SW480 (cell line): ENCODE measurements around the gene PRPF40B.

Experiments used
- DNase-seq: peaks from one replicate; pipeline ENCODE4 v3.0.0-alpha.2; 2016; ENCODE audit warnings: low spot score

PRPF40B gene

DNA sequence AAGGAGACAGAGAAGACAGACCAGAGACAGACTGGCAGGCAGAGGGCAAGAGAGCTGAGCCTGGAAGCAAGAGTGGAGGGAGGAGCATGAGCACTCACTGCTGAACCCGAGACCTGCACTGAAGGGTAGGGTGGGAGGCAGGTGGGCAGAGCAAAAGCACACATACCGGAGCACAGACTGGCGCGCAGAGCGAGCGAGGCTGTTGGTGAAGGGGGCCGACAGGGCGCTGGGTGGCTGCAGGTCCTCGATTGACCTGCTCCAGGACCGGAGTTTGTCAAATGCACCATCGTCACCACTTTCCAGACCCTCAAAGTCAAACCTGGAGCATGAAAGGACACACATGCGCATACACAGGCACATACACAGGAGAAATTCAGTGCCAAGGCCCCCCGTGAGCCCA is 34.9 kb downstream of the PRPF40B start:
- DNase-seq: no peak

DNA sequence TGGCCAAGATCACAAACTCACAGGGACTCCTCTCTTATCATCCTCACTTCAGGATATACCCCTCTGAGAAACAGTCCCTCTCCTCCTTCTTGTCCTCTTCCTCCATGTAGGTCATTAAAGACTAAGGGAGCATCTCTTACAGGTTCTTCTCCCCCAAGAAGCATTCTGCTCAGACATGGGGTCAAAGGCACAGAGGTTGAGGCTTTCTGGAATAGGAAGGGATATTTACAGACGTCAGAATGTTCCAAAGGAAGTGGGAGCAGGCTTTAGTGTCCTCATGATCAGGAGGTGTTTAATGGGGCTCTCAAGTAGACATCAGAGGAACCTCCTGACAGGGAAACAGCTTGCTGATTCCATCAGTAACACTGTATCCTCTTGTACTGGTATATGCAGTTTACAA is 36.4 kb downstream of the PRPF40B start:
- DNase-seq: no peak

DNA sequence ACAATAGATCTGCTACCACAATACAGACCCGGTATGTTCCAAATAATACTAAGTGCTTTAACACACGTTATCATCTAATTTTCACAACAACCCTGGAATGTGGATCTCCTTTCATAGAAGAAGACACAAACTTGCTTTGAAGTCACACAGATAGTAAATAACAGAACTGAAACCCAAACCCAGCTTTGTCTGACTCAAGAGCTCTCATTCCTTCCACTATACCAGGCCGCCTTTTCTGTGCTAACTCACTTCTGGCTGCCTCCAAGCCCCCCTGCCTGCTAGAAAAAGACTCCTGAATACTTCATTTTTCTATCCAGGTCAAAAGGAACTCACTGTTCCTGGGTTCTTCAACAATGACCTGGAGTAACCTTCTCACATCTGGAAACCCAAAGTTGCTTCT is 37.8 kb downstream of the PRPF40B start:
- DNase-seq: no peak

DNA sequence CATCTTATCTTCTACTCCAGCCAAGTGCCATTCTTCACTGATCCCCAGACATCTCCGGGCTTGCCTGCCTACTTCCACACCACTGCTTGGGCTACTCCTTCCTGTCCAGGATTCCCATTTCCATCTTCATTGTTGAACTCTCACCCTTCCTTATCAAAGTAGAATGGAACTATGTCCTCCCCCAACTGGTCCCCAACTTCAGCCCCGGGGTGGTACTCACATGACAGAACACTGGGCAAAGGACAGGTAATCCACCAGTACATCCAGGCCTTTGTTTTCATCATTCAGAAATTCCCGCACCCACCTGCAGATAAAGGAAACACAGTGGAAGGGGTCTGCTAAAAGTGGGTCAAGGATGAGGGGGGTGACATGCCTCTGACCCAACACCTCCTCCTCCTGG is 38.4 kb downstream of the PRPF40B start:
- no peak for DNase-seq

DNA sequence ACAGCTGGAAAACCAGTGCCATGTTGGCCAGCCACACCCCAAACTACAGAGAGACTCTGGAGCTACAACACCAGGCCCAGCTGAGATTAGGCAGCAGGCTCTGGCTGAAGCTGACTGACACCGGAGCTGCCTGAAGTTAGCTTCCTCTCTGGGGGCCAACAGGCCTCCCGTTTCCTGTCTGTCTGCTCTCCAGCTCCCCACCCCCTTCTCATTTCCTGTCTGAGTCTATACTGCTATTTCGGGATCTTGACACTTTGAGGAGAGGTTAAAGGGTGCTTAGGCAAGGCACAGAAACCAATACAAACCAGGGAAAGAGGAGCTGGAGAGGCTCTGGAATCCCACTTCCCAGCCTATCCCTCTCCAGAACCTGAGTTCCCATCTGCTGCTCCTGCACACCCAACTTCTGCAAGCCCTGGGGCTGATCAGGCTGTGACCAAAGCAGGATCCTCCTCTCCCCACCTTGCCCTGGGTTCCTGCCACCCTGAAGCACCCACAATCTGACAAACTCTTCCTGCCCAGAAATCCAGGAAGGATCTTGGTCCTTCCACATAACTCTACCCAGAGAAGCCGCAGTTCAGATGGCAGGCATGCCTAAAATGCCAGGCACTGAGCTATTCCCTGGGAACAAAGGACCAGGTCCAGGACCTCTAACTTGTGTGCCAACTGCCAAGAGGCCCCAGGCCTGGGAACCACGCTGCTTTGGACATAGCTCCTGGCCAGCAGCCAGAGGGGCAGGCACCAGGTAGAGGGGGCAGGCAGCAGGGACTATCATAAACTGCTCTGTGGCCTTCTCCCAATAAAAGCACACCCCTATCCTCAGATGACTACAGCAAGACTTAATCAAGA is 39.9 kb downstream of the PRPF40B start:
- peak; percentile 7 for DNase-seq

DNA sequence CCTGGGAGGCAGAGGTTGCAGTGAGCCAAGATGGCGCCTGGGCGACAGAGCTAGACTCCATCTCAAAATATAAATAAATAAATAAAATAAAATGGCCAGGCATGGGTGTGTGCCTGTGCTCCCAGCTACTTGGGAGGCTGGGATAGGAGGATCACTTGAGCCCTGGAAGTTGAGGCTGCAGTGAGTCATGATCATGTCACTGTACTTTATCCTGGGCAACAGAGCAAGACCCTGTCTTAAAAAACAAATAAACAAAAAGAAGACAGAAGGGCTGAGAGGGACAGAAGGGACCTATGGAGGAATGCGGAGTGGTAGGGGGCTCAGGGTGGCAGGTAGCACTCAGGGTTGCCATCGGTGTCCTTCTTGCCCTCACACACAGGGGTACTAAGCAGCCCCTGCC is 40.8 kb downstream of the PRPF40B start:
- no peak for DNase-seq

DNA sequence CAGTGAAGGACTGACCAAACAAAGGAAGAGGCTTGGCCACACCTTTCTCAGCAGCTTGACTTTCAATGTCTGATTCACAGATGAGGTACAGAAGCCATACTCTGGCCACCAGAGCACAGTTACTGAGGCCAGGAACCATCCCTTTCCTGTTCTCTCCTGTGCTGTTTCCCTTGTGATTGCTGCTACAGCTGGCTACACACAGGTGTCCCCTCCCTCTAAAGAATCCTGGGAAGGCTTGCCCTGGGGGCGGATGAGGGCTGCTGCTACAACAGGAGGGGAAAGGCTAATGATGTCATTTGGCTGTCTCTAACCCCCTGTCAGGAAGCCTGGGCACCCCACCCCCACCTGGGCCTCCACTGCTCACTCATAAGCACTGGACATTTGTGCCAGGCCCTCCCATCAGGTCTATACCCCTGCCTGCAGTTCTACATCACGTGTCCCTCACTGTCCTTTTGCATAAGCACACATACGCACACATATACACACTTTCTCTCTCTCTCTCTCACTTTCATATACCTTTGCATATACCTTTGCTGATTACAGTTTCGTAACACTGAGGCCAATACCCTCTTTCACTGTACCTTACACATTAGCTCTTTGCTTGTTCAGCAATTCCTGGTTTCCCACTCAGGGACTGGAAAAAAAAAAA is 41.4 kb downstream of the PRPF40B start:
- no peak for DNase-seq

DNA sequence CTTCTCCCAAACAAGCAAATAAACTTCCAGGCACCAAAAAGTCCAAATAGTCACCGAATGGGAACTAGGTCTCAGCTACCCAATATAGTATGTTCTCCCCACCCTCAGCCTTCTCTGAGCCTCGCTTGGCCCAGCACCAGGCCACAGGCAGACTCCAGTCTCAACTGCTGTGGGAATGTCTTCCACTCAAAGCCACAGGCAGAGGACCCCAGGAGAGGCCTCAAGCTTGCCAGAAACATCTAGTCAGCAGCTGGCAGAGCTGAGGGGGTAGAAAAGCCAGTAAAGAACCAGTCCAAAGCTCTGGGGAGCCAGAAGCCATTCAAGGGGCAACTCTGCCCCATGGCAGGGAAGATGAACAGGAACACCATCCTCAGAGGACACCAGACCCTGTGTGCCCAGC is 42.0 kb downstream of the PRPF40B start:
- DNase-seq: no peak

DNA sequence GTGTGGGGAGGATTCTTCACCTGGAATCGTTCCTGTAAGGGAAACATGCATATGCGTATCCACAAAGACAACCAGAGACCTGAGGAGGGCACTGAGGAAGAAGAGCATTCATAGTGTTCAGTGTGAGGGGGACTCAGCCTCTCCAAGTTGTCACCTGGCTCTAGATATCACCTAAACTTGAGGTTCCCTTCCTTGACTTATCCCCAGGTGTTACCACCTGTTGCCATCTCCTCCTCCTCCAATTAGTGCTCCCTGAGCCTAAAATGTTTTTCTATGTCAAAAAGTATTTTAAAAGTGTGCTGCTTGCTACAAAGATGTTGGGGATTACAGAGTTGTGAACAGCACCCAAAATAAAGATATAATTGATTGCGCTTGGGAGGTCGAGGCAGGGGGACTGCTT is 42.8 kb downstream of the PRPF40B start:
- DNase-seq: no peak

DNA sequence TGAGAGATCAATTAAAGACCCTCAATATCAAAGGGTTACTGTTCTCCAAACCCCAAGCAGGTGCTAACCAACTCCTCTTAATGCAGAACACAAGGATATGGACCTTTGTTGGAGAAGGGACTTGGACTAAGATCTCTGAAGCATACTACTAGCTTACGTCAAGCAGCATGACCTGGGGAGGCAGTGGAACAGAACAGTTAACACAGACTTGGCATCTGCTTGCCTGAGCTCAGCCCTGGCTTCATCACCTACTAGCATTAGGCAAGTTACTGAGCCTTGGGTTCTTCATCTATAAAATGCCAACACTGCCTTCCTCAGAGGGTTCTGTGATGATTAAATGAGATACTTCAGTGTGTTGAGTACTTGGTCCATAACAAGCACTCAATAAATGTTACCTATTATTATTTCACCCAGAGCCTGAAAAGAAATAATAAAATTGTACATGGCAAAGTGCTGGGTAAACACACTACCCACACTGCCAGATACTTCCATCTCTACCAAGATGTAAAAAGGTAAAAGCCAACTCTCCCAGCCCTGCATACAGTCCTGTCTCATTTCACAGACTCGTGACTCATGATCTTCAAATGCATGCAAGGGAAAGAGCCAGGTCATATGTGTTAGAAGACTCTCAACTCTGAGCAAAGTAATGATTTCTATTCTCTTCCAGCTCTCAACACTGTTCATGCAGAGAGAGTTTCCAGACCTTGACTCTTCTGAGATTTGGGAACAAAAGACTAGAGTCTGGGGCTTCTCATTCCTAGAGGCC is 44.1 kb downstream of the PRPF40B start:
- no peak for DNase-seq

DNA sequence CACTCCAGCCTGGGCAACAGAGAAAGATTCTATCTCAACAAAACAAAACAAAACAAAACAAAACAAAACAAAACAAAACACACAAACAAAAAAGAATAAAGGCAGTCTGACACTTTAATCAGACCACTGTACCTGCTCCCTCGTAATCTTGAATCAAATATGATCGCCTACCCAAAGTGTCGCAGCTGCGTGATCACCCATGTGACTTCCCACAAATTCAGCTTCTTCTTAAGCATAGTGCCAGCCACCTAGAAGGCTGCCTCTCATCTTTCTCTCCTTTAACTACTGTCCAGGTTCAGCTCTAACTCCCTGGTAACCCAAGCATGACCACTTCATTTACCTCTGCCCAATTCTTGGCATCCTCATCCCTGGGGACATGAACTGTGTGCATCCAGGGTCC is 46.4 kb downstream of the PRPF40B start:
- DNase-seq: no peak

DNA sequence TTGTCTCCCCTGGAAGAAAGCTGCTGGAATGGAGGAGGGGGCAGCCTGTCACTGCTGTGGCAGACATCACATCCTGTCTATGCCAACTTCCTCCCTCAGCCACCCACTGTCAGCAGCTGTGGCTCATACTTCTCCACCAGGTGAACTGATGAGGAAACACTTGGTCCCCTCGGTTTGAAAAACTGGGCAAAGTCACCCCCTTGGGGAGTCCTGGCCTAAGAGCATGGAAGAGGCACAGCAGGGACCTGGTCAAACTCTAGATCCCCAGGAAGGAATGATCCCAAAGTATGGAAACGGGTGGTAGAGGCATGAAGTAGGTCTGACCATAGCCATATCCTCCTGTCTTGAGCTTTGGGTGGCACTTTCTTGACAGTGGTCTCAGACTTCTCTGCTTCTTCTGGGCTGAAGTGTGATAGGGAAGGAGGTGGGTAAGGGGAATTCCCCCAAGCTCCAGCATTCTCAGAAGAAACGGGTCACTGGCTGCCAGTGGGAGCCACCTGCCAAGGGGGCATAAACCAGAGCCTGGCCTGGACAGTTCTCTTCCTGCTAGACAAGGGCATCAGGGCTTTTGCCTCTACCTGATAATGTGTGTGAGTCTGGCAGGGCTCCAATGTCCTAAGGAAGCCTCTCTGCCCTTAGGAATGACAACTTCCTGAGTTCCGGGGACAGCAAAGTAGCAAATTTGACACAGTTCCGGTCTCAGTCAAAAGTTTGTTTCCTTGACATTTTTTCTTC is 47.8 kb downstream of the PRPF40B start:
- no peak for DNase-seq

DNA sequence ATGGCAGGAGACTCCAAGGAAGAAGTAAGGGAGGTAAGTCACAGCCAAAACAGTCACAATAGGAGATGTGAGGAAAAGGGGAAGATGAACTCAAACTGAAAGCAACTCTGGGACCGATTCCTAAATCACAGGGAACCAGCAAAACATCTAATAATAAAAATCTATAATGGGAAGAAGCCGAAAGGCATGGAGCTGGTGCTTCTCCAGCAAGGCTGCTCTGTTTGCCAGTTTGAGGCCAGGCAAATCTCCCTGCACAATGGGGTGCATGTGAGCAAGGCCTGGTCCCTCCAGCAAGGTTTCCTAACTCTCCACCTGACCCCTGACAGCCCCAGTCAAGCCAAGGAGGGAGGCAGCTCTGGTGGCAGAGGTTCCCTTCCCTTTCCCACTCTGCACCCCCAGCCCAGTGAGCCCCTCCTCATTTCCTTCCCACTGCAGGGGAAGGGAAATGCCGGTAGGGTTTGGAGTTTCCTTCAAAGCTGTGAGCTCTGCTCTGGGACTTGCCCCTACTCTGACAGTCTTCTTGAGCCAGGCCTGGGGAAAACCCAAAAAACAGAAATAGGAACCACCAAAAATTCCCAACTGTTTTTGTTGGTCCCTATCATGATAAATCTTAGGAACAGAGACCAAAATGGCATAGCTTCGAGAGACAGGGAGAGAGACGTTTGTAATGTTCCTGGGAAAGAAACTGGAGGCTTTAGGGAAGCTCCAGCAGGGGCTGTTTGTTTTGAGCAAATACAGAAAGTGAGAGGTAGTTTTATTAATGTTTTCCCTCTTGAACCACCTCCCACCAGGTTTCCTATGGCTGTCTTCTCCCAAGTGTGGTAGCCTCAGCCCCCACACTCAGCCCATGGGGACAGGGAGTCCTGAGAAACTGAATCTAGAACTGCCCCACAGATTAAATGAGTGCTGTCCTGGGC is 49.2 kb downstream of the PRPF40B start:
- DNase-seq: no peak

DNA sequence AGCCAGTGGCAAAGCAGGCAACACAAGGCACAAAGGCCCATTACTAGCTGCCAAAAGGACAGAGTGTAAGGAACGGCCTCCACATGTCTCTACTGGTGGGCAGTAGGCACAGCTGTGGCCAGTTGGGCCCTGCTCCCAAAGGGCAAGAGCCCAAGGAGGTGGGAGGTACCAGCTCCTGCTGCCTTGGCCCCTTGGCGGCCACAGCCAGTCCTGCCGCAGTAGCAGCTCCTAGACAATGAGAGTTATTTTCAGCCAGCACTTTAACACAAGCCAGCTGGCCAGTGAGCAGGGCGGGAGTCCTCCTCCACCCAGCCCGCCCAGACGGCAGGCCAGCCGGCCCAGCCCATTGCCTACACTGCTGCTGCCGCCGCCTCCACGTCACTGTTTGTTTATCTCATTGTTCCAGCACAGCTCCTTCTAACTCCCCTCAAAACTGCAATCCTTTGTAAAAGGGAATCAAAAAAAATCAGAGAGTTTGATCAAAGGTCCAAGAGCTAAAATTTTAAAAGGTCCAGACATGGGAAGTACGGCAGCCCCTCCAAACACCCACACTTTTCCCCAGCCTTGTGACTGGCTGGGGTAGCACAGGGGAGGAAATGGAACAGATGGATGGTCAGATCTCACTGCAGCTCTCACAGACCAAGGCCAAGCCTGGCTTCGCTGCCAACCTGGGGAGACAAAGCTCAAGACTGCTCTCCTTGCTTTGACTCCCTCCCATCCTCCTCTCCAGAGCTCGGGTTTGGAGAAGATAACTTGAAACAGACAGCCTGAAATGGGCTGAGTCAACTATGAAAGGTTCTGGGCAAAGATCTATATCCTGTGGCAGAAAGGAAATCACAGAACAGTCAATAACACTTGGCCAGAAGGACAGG is 50.3 kb downstream of the PRPF40B start:
- DNase-seq: no peak

DNA sequence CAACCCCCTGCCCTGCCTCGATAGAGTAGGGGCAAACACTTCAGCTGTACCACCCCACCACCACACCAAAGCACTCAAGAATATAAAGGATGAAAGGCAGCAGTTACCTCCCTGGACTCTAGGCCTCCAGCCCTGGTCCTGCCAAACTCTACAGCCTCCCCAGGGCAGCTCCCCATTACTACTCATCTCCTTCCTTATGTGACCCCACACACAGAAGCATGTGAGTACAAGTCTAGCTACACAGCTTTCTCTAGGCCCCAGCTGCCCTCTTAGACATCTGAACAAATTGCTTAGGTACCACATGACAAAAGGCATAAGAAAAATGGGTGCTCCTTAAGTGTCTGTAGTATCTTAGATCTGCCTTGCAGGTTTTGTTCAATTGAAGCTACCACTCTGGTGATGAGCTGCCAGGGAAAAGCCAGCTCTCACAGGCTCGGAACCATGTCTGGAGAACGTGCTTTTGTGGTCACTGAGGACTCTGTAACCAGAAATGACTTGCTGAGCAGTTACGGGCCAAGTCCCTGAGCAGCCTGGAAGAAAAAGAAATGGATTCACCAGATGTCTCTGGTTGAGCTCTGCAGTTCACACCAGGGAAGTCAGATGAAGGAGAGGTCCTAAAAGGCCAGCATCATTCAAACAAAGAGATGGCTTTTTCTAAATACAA is 51.1 kb downstream of the PRPF40B start:
- no peak for DNase-seq

DNA sequence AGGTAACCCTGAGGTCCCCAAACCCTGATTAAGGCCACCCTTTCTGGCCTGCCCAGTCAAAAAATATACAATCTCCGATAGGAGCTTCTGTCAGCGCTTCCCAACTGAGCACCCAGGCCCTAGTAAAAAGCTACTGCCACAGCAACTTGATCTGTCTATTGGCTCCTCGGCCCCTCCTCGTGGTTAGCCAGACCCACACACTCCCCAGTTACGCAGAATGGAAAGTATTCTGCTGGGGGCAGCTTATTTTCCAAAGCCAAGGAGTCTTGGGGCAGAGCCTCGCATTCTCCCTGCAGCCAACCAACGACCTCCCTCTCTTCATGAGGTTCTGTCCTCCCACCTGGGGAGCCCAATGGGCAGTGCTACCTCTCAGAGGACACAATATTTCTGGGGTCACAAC is 51.8 kb downstream of the PRPF40B start:
- DNase-seq: no peak

DNA sequence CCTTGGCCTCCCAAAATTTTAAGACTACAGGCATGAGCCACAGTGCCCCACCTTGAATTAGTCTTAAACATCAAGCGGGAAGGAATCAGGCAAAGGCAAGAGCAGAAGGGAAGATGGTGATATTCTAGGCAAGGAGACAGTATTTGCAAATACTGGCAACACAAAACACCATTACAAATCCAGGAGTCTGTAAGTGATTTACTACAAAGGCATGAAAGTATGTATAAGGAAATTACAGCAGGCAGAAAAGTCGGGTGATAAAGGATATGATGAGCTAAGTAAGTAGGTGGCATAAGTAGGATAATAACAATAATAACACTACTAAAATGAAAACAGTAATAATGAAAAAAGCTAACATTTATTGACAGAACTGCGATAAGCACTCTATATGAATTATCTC is 55.4 kb downstream of the PRPF40B start:
- no peak for DNase-seq

DNA sequence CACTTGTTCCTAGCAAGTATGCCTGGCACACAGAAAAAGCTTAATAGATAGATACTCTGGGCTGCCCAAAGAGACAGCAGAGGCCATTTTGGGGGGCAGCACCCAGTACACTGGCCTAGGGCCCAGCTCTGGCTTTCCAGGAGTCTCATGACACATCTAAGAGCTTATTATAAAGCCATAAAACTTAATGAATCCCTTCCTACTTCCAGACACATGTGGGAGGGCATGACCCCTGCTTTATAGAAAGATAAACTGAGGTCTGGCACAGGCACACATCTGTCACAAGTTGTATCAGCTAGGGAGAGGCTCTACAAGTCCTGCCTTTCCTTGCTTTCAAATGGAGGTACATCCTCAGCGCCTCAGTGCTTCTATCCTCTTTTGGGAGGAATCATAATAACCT is 56.7 kb downstream of the PRPF40B start:
- no peak for DNase-seq

DNA sequence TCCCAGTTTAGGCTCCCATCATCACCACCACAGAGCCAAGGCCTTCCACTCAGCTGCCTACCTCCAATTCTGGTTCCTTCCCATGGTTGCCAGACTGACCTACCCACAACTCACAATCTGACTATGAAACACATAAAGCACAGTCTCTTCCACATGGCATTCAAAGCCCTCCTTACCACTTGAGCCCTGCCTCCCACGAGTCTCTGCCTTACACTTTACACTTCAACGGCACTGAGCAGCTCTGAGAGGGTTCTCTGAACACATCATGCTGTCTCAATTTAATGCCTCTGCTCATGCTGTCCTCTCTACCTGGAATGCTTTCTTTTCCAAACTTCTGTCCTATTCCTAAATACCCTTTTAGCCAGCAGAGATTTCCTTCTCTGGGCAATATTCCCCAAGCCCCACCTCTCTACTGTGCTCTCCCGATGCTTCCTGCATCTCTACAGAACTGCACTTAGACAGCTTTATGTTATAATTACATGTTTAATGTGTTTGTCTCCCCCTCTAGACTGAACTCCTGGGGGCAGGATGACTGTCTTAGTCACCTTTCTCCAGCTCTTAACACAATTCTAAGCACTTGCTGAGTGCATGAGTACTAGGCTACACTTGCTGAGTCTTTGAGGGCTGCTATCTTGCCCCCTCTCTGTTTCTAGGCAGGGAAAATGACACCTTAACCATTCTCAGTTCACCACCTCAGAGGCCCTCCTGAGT is 60.4 kb downstream of the PRPF40B start:
- DNase-seq: no peak
